CD4-positive, alpha-beta T cell treated with Interleukin-15 for 1 hour (primary cell): Measurements from ENCODE around the gene TKTL1.
A peak's percentile ranks its signal among the peaks of the same experiment; 100 is the strongest.

Experiments used
- DNase-seq: peaks from one replicate; pipeline ENCODE4 v3.0.0-alpha.2; 2020

The TKTL1 gene

DNA sequence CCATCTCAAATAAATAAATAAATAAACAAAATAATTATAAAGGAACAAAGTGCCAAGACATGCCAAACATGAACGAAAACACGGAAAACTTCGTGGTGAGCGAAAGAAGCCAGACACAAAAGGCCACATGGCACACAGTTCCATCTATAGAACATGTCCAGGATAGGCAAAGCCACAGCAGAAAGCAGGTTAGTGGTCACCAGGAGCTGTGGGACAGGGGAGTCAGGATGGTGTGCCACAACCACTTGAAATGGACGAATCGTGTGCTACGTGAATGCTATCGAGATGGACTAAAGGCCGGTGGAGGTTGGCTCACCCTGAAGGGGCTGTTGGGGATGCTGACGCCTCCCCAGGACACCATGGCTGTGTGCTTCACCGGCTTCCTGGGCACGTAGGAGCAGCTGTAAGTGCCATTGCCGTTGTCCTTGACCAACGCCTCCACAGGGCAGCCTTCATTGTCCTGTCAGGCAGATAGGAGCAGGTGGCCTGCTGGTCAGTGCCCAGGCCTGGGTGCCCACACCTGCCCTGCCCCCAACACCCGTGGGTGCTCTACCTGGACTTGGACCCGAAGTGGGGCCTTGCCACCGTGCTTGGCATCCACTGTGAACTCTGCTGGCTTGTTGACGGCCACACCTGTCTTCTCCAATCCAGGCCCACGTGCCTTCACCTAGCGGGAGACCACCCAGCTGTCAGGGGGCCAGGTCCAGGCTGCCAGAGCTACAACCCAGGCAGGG lies 68.3 kb downstream of the TKTL1 start:
- DNase-seq, result no peak

DNA sequence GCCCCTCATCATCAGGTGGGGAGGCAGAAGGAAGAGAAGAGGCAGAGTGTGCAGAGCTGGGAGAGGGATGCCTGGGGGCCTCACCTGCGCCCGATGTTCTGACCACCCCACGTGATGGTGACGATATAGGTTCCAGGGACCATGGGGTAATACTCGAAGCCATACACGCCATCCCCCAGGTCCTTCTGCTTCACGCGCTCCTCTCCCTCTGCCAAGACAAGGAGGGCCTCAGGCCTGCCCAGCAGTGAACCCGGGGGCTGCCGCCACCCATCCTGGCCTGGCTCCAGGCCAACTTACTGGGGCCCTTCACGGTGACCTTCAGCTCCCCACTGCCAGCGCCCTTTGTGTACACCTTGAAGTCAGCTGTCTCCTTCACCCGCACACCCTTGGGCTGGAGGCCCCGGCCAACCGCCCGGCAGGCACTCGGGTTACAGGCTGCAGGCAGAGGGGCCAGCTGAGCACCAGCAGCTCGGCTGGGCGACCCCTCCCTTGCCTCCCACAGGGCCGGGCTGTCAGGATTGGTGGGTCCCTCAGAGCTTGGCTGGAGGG lies 69.5 kb downstream of the TKTL1 start:
- no peak for DNase-seq

DNA sequence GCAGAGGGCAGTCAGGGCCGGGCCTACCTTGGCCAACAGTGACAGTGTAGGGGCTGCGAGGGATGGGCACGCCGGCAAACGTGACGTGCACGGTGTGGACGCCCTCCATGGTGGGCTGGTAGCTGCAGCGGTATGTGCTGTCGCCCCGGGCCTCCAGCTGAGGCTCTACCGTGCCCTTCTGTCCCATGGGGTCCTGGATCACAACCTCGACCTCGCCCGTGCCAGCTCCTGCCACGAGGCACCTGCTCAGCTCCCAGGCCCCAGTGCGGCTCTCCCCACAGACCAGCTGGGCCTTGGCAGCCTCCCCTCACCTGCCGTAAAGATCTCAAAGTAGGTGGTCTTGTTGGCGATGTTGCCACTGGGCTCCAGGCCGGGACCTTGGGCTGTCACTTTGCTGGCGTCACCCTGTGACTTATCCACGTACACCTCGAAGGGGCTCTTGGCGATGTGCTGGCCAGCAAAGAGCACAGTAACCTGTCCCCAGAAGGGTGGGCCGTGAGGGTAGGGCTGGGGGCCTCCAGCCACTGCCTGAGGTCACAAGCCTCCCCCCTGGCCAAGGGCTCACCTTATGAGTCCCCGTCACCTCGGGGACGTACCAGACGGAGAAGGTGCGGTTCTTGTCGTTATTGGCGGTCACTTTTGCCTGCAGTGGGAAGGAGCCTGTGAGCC lies 70.5 kb downstream of the TKTL1 start:
- DNase-seq, result no peak

DNA sequence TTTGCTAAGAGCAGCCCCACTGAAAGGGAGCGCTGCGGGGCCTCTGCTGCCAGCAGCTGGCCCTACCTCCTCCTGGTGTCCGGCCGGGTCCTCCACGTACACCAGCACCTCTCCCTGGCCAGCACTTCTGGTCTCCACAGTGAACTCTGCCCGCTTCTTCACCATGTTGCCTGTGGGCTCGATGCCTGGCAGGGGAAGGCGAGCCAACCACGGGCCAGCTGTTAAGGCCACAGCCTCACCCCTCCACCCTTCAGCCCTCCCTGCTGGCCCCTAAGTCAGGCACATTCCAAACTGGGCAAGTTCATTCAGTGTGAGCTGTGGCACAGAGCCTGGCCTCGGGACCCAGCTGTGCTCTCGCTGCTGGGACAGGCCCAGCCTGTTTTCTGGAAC lies 71.1 kb downstream of the TKTL1 start:
- DNase-seq, result no peak

DNA sequence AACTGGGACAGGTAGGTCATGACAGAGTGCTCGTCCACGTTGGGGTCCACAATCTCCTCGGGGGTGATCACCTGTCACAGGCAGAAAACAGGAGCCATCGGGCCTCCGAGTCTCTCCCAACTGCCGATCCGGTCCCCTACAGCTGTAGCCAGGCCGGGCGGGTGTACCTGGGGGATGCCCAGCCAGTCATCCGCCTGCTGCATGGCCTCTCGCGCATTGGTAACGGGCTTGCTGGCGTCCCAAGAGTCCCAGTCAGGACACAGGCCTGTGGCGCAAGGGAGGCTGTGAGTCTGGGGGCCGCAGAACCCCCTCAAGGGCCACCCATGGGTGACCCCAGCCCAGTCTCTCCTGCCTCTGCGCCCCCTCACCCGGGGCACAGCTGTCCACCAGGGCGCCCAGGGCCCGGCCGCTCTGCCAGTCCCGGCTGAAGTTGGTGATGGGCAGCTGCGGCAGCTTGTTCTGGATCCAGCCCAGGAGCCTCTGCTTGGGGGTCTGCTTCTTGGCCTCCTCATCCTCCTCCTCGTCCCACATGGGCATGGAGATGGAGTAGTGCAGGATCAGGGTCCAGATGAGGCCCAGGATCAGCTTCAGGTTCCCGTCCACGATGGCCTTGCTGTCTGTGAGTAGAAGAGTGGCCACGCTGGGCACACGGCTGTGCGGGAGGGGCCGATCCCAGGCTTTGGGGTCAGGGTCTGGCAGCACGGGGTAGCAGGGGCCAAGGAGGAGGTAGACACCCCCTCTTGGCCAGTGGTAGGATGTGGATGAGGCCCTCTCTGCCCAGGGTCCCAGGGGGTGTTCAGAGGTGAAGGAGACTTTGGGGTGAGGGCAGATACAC lies 72.1 kb downstream of the TKTL1 start:
- no peak for DNase-seq

GRCh38 chrX:154368630-154369448 lies 73.2 kb downstream of the TKTL1 start:
- DNase-seq, result peak; percentile 98

DNA sequence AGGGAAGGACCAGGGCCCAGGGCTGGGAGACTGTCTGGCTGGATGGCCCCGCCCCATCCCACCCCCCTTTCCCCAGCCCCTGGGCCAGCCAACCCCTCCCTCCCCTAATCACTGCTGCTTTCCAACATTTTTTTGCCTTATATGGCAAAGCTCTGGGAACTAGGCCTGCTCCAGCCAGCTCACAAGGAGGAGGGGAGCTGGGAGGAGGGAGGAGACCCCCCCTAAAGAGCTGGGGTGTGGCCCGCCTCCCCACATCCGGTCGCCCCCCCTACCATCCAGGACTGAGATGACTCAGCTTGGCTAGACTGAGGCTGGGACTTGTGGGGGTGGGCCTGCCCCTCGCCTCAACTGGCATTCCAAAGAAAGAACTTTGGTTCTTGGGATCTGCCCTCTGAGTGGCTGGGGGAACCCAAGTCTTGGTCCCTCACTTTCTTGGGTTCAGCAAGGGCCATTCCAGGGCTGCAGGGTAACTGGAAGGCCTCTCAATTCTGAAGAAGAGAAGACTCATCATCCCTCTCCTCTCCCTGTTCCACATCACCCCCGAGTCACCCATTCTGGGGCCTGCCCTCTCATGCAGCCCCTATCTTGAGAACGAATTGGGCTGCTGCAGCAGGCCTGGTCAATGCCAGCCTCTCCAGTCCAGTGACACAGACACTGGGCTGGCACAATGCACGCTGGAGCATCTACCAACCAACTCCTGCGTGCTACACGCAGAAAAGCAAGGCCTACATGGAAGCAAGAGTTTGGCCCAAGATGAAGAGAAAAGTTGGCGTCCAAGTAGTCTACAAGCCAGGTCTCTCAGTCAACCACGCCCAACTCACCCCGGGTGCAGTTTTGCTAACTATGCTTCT lies 74.1 kb downstream of the TKTL1 start:
- peak; percentile 84 for DNase-seq

- no peak for DNase-seq
Observed at GRCh38 chrX:154370300-154371016, 74.9 kb downstream of the TKTL1 start.

DNA sequence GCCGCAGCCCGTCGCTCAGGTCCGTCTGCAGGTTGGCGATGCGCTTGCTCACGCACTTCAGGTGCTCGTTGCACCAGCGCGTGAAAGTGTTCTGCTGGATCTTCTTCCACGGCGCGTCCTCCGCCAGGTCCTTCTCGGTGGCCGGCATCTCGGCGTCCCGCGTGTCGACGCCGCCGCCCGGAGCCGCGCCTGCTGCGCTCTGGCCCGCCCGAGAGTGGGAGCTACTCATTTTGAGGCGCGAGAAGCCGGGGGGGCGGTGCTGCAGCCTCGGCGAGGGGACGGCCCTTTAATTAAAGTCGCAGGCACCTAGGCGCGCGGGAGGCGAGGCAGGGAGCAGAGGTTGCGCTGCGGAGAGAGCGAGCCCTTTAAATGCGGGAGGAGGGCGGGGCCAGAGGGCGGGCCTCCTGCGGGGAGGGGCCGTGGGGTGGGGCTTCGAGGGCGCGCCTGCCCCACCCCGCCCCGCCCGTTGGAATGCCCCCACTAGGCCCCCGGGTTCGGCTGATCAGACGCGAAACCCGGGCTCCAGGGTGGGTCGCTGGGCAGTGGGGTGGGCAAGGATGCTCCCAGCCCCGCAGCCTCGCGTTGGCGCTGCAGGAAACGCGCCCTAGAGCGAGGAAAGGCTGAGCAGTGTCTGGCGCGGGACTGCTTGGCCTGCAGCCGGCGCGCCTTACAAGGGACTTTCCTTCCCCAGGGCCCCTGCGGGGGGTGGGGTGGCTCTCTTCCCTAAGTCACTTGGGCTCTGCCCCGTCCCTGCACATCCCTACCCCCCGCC lies 75.6 kb downstream of the TKTL1 start:
- peak; percentile 95 for DNase-seq

- no peak for DNase-seq
Observed at GRCh38 chrX:154371789-154372300, 76.2 kb downstream of the TKTL1 start.

DNA sequence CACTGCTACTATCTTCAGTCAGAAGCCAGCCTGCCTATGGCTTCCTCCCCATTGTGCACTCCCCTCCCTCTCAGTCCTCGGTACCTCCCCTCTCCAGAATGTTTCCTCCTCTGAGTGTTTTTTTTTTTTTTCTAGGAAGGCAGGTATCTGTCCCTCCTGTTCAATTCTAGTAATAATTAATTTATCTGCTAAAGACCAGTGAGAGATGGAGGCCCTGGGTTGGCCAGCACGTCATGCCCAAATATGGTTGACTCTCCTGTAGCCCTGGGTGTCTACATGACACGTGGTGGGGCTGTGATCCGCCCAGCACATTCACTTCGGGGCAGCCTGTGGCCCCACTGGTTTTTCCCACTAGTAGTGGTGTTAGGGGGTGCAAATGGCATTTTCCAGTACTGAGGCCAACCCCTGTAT lies 77.0 kb downstream of the TKTL1 start:
- peak; percentile 63 for DNase-seq

DNA sequence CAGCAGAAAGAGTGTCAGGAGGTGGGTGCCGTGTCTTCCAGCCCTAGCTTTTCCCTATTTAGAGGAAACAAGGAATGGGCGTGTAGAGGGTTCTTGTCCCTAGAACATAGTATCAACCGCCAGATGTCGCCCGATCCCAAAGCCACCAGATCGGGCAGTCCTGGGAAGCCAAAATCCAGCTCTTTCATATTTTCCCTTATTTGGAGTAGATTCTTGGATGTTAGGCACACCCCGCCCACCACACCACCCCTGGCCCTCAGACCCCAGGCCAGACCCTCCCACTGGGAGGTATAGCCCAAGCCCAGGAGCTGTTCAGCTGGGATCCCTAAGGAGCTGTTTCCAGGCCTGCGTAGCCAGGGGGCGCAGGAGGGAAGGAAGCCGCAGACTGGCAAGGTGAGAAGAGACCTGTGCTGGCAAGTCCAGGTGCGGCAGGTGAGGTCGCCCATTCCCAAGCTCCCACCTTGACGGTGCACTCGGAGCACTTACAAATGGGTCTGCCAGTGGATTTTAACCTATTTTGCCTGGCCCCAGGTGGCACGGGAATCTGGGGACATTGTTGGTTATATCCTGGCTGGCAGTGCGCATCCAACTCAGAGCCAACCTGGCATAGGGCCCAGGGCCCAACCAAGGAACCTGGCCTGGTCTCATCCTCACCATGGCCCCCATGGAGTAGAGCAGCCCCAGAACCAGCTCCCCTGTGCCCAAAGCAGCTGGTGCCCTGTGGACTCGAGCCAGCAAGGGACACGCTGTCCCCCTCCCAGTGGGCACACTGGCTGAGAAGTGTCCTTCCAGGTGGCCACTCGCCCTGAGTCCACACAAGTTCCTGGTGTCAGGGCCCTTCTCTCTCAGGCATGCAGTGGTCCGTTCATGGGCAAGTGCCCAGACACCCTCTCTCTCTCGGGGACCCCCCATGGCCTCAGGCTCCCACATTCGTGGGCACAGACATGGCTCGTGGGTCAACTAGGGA lies 78.0 kb downstream of the TKTL1 start:
- no peak for DNase-seq

DNA sequence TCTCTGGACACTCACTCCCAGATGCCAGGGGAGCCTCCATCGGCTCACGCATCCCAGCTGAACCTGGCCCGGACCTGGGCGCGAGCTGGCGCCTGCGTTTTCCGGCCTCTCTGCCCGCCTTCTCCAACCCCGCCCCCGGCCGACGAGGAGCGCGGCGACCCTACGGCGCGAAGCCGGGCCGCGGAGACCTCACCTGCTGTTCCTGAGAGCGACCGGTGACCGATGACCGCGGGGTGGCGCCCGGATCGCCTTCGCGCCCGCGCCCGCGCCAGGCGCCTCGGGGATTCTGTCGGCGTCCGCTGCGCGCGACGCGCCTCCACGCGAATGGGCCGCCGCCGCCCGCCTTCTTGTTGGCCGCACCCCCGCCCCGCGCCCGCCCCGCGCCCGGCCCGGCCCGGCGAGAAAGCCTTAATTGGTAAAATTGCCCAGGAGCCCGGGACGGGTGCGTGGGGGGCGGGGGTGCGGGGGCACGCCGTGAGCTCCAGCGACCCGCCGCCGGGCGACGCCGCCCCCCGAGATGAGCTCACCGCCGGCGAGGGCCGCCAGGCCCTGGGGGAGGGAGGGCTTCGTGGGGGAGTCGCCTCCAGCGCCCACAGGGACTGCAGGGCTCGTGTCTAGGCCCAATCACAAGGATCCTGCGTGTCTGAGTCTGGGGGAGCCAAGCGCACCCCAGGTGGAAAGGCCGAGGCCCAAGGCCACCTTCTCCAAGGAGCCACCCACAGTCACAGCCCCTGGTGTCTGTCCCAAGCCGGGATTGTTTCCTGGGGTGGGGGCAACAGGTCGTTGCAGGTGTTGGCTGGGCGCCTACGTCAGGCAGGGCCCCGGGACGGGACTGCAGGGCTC lies 78.9 kb downstream of the TKTL1 start, which contains the start of gene FLNA:
TSS of gene FLNA (minus strand) at position 322 of the 843 bp plus-strand sequence. CDS start 3,389 bp downstream, outside the sequence.
- DNase-seq, result peak; percentile 41

DNA sequence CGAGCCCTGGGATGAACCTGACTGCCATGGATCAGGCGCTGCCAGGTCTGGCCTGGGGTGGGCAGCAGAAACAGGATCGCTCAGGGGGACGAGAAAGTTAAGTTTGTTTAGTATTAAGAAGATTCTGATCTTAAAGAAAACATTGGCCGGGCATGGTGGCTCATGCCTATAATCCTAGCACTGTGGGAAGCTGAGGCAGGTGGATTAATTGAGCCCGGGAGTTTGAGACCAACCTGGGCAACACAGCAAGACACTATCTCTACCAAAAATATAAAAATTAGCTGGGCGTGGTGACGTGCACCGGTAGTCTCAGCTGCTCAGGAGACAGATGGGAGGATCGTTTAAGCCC lies 79.5 kb downstream of the TKTL1 start:
- DNase-seq, result no peak

- DNase-seq, result no peak
Observed at GRCh38 chrX:154376774-154377173, 81.2 kb downstream of the TKTL1 start.

- peak; percentile 40 for DNase-seq
Observed at GRCh38 chrX:154378059-154378798, 82.6 kb downstream of the TKTL1 start.
